Activated CD8-positive, alpha-beta memory T cell treated with anti-CD3 and anti-CD28 coated beads for 48 hours (primary cell): ENCODE data around the gene PTPRC.

Experiments used
- DNase-seq, 3 experiments: peaks; one replicate each; pipeline ENCODE4 v3.0.0-alpha.2; 2020; ENCODE audit warnings: low read depth in 2 of 3, low spot score in 2 of 3

PTPRC gene

DNA sequence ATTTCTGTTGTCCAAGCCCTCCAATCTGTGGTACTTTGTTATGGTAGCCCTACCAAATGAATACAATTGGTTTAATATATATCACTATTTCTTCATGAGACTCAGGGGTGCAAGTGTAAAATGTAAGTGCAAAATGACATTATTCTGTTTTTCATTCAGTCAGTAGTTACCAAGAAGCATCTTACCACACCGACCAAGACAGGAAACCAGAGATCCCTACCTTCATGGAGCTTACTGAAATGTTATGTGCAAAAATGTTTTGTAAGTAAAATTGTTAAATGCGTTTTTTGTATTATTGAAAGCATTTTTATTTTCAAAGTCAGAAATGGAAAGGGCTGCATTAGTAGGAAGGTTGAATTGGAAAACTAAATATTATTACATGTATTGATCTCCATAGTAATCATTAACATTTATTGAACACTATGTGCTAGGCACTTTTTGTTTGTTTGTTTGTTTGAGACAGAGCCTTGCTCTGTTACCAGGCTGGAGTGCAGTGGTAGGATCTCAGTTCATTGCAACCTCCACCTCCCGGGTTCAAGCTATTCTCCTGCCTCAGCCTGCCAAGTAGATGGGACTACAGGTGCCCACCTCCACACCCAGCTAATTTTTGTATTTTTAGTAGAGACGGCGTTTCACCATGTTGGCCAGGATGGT, 166.8 kb downstream of the PTPRC start:
- DNase-seq: no peak

DNA sequence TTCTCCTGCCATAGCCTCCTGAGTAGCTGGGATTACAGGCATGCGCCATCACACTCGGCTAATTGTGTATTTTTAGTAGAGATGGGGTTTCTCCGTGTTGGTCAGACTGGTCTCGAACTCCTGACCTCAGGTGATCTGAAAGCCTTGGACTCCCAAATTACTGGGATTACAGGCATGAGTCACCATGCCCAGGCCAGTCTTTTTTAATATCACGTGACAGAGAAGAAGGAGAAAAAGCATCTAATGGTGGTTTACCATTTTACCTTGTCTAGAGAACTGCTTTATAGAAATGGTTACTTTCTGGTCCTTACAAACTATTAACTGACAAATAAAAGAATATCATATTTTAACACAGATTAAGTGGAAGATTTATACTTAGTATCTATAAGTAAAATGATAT, 168.0 kb downstream of the PTPRC start:
- no peak for DNase-seq
